WTC11 (cell line): ENCODE results near the gene FYN. TPM values are rescaled to one million over a fixed set of nuclear protein-coding genes. Genes with fewer than 3 reads are reported as not detected.

Experiments
- ATAC-seq: fragments of 200-7000 bp; cut with Tn5 transposase; 2 replicates; pipeline ENCODE4 v1.10.0; 2021; ENCODE audit warnings: mild to moderate bottlenecking, moderate library complexity
- CTCF ChIA-PET: fragments of 300-600 bp; sonication (Branson Sonifier 250); formaldehyde crosslinking; loops from one replicate; lab custom pipeline; 2021; ENCODE audit warnings: antibody characterized with exemption; lab: Charles Lee
- POLR2A ChIA-PET: fragments of 350-600 bp; sonication (Branson Sonifier 250); formaldehyde crosslinking; loops from one replicate; lab custom pipeline; 2021; ENCODE audit warnings: antibody characterized with exemption; lab: Charles Lee
- DNase-seq: peaks from one replicate; pipeline ENCODE4 v3.0.0; 2021; ENCODE audit warnings: low spot score
- H3K27ac Mint-ChIP-seq: 2 replicates; pipeline ENCODE4 v1.8.0; 2021; ENCODE audit warnings: mixed read lengths
- H3K27me3 Mint-ChIP-seq: 2 replicates; pipeline ENCODE4 v1.8.0; 2021; ENCODE audit warnings: low read depth, mild to moderate bottlenecking, moderate library complexity, mixed read lengths
- H3K36me3 Mint-ChIP-seq: 2 replicates; pipeline ENCODE4 v1.8.0; 2021; ENCODE audit warnings: mixed read lengths
- H3K4me1 Mint-ChIP-seq: 2 replicates; pipeline ENCODE4 v1.8.0; 2022; ENCODE audit warnings: mixed read lengths
- H3K4me3 Mint-ChIP-seq: 2 replicates; pipeline ENCODE4 v1.8.0; 2021; ENCODE audit warnings: mild to moderate bottlenecking, moderate library complexity, mixed read lengths
- H3K9me3 Mint-ChIP-seq: 2 replicates; pipeline ENCODE4 v1.8.0; 2021; ENCODE audit warnings: mixed read lengths
- CBFB ChIP-seq: sonication (generic); formaldehyde crosslinking; IDR thresholded peaks from 2 replicates; pipeline ENCODE4 v1.8.1; 2022; ENCODE audit warnings: mild to moderate bottlenecking, low read depth, missing genetic modification reagents
- FOXK1 ChIP-seq: sonication (generic); formaldehyde crosslinking; IDR thresholded peaks from 2 replicates; pipeline ENCODE4 v1.8.0; 2022; ENCODE audit warnings: mild to moderate bottlenecking, moderate library complexity, missing genetic modification reagents
- NR3C1 ChIP-seq: sonication (generic); formaldehyde crosslinking; conservative IDR thresholded peaks from 2 replicates; pipeline ENCODE4 v1.8.1; 2023; ENCODE audit warnings: low read depth, mild to moderate bottlenecking, missing genetic modification reagents
- PRRX2 ChIP-seq: fragments of 250-450 bp; sonication (Bioruptor Pico); IDR thresholded peaks from 2 replicates; pipeline ENCODE4 v1.8.0; 2021; ENCODE audit warnings: mild to moderate bottlenecking
- SOX15 ChIP-seq: fragments of 250-450 bp; sonication (Bioruptor Pico); IDR thresholded peaks from 2 replicates; pipeline ENCODE4 v1.9.0; 2021; ENCODE audit warnings: mild to moderate bottlenecking
- TEAD1 ChIP-seq: sonication (generic); formaldehyde crosslinking; IDR thresholded peaks from 2 replicates; pipeline ENCODE4 v1.8.0; 2022; ENCODE audit warnings: mild to moderate bottlenecking, missing genetic modification reagents
- TEAD4 ChIP-seq: sonication (generic); formaldehyde crosslinking; IDR thresholded peaks from 2 replicates; pipeline ENCODE4 v1.8.0; 2022; ENCODE audit warnings: mild to moderate bottlenecking, missing genetic modification reagents
- ZBTB21 ChIP-seq: sonication (generic); formaldehyde crosslinking; IDR thresholded peaks from 2 replicates; pipeline ENCODE4 v1.8.1; 2023; ENCODE audit warnings: mild to moderate bottlenecking, missing genetic modification reagents, borderline replicate concordance
- total RNA-seq: library from RNA; stranded (reverse); gene quantifications from 3 replicates; pipeline ENCODE4 v1.2.3, GENCODE V29; 2021
- TF ChIP-seq, protein P1 (sequence below): sonication (generic); formaldehyde crosslinking; IDR thresholded peaks from 2 replicates; pipeline ENCODE4 v1.8.0; 2023; ENCODE audit warnings: missing genetic modification reagents
- TF ChIP-seq, protein P2 (sequence below): sonication (generic); formaldehyde crosslinking; IDR thresholded peaks from 2 replicates; pipeline ENCODE4 v1.8.0; 2022; ENCODE audit warnings: mild to moderate bottlenecking, missing genetic modification reagents
- TF ChIP-seq, protein P3 (sequence below): sonication (generic); formaldehyde crosslinking; conservative IDR thresholded peaks from 2 replicates; pipeline ENCODE4 v1.8.1; 2022; ENCODE audit warnings: mild to moderate bottlenecking, missing genetic modification reagents
- TF ChIP-seq, protein P4 (sequence below): sonication (generic); formaldehyde crosslinking; IDR thresholded peaks from 2 replicates; pipeline ENCODE4 v1.8.1; 2022; ENCODE audit warnings: mild to moderate bottlenecking, missing genetic modification reagents, moderate library complexity, borderline replicate concordance
- TF ChIP-seq, protein P5 (sequence below): fragments of 250-450 bp; sonication (Bioruptor Pico); IDR thresholded peaks from 2 replicates; pipeline ENCODE4 v1.9.0; 2021; ENCODE audit warnings: moderate library complexity, mild to moderate bottlenecking, inconsistent platforms, borderline replicate concordance
- TF ChIP-seq, protein P6 (sequence below): sonication (generic); formaldehyde crosslinking; IDR thresholded peaks from 2 replicates; pipeline ENCODE4 v1.8.1; 2022; ENCODE audit warnings: missing genetic modification reagents, borderline replicate concordance
- TF ChIP-seq, protein P7 (sequence below): fragments of 250-450 bp; sonication (Bioruptor Pico); IDR thresholded peaks from 2 replicates; pipeline ENCODE4 v2.1.2; 2022; ENCODE audit warnings: mild to moderate bottlenecking, moderate library complexity
- TF ChIP-seq, protein P8 (sequence below): fragments of 200-600 bp; IDR thresholded peaks from 2 replicates; pipeline ENCODE4 v1.8.0; 2022; ENCODE audit warnings: antibody characterized with exemption
- TF ChIP-seq, protein P9 (sequence below): sonication (generic); formaldehyde crosslinking; IDR thresholded peaks from 2 replicates; pipeline ENCODE4 v1.8.1; 2023; ENCODE audit warnings: mild to moderate bottlenecking, missing genetic modification reagents, borderline replicate concordance

The FYN gene
- total RNA-seq, 1 experiment from 2014 or later, result 63.9 TPM

DNA sequence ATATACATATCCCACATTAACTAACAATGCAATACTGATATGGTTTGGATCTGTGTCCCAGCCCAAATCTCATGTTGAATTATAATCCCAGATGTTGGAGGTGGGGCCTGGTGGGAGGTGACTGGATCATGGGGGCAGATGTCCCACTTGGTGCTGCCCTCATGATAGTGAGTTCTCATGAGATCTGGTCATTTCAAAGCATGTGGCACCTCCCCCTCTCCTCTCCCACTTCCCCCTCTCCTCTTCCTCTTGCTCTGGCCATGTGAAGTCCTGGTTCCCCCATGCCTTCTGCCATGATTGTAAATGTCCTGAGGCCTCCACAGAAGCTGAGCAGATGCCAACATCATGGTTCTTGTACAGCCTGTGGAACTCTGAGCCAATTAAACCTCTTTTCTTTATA, 71.2 kb downstream of the FYN start:
- Mint-ChIP-seq H3K27me3 (no peaks in the 10 kb centered on the region), H3K27ac (no peak overlapping the region), H3K9me3 (no peaks in the 10 kb centered on the region), H3K4me1 (peaks cover 34% of the 10 kb centered on the region), H3K4me3 (no peak overlapping the region), H3K36me3 (no peaks in the 10 kb centered on the region)
- ChIA-PET POLR2A (no interaction called here), CTCF (no interaction called here)
- DNase-seq, result no peak
- no peak for ATAC-seq
- TF ChIP-seq, protein P1, sequence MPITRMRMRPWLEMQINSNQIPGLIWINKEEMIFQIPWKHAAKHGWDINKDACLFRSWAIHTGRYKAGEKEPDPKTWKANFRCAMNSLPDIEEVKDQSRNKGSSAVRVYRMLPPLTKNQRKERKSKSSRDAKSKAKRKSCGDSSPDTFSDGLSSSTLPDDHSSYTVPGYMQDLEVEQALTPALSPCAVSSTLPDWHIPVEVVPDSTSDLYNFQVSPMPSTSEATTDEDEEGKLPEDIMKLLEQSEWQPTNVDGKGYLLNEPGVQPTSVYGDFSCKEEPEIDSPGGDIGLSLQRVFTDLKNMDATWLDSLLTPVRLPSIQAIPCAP (CRISPR knock-in tag), result no peak
- TF ChIP-seq, protein P2, sequence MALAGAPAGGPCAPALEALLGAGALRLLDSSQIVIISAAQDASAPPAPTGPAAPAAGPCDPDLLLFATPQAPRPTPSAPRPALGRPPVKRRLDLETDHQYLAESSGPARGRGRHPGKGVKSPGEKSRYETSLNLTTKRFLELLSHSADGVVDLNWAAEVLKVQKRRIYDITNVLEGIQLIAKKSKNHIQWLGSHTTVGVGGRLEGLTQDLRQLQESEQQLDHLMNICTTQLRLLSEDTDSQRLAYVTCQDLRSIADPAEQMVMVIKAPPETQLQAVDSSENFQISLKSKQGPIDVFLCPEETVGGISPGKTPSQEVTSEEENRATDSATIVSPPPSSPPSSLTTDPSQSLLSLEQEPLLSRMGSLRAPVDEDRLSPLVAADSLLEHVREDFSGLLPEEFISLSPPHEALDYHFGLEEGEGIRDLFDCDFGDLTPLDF, result no peak
- no peak for TF ChIP-seq SOX15 (CRISPR knock-in tag)
- TF ChIP-seq, protein P3, sequence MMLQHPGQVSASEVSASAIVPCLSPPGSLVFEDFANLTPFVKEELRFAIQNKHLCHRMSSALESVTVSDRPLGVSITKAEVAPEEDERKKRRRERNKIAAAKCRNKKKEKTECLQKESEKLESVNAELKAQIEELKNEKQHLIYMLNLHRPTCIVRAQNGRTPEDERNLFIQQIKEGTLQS (CRISPR knock-in tag), result no peak
- no peak for TF ChIP-seq PRRX2 (CRISPR knock-in tag)
- TF ChIP-seq, protein P4, sequence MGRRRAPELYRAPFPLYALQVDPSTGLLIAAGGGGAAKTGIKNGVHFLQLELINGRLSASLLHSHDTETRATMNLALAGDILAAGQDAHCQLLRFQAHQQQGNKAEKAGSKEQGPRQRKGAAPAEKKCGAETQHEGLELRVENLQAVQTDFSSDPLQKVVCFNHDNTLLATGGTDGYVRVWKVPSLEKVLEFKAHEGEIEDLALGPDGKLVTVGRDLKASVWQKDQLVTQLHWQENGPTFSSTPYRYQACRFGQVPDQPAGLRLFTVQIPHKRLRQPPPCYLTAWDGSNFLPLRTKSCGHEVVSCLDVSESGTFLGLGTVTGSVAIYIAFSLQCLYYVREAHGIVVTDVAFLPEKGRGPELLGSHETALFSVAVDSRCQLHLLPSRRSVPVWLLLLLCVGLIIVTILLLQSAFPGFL (CRISPR knock-in tag), result no peak
- TF ChIP-seq, protein P5, sequence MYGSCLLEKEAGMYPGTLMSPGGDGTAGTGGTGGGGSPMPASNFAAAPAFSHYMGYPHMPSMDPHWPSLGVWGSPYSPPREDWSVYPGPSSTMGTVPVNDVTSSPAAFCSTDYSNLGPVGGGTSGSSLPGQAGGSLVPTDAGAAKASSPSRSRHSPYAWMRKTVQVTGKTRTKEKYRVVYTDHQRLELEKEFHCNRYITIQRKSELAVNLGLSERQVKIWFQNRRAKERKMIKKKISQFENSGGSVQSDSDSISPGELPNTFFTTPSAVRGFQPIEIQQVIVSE (CRISPR knock-in tag), result no peak
- TF ChIP-seq, protein P6, sequence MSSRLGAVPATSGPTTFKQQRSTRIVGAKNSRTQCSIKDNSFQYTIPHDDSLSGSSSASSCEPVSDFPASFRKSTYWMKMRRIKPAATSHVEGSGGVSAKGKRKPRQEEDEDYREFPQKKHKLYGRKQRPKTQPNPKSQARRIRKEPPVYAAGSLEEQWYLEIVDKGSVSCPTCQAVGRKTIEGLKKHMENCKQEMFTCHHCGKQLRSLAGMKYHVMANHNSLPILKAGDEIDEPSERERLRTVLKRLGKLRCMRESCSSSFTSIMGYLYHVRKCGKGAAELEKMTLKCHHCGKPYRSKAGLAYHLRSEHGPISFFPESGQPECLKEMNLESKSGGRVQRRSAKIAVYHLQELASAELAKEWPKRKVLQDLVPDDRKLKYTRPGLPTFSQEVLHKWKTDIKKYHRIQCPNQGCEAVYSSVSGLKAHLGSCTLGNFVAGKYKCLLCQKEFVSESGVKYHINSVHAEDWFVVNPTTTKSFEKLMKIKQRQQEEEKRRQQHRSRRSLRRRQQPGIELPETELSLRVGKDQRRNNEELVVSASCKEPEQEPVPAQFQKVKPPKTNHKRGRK (CRISPR knock-in tag), result no peak
- no peak for TF ChIP-seq TEAD1 (CRISPR knock-in tag)
- TF ChIP-seq, protein P7, sequence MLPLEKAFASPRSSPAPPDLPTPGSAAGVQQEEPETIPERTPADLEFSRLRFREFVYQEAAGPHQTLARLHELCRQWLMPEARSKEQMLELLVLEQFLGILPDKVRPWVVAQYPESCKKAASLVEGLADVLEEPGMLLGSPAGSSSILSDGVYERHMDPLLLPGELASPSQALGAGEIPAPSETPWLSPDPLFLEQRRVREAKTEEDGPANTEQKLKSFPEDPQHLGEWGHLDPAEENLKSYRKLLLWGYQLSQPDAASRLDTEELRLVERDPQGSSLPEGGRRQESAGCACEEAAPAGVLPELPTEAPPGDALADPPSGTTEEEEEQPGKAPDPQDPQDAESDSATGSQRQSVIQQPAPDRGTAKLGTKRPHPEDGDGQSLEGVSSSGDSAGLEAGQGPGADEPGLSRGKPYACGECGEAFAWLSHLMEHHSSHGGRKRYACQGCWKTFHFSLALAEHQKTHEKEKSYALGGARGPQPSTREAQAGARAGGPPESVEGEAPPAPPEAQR (CRISPR knock-in tag), result no peak
- no peak for TF ChIP-seq FOXK1 (CRISPR knock-in tag)
- TF ChIP-seq CBFB (CRISPR knock-in tag), result no peak
- no peak for TF ChIP-seq NR3C1
- TF ChIP-seq, protein P8, sequence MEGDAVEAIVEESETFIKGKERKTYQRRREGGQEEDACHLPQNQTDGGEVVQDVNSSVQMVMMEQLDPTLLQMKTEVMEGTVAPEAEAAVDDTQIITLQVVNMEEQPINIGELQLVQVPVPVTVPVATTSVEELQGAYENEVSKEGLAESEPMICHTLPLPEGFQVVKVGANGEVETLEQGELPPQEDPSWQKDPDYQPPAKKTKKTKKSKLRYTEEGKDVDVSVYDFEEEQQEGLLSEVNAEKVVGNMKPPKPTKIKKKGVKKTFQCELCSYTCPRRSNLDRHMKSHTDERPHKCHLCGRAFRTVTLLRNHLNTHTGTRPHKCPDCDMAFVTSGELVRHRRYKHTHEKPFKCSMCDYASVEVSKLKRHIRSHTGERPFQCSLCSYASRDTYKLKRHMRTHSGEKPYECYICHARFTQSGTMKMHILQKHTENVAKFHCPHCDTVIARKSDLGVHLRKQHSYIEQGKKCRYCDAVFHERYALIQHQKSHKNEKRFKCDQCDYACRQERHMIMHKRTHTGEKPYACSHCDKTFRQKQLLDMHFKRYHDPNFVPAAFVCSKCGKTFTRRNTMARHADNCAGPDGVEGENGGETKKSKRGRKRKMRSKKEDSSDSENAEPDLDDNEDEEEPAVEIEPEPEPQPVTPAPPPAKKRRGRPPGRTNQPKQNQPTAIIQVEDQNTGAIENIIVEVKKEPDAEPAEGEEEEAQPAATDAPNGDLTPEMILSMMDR, result no peak
- no peak for TF ChIP-seq ZBTB21 (CRISPR knock-in tag)
- no peak for TF ChIP-seq TEAD4 (CRISPR knock-in tag)
- TF ChIP-seq, protein P9, sequence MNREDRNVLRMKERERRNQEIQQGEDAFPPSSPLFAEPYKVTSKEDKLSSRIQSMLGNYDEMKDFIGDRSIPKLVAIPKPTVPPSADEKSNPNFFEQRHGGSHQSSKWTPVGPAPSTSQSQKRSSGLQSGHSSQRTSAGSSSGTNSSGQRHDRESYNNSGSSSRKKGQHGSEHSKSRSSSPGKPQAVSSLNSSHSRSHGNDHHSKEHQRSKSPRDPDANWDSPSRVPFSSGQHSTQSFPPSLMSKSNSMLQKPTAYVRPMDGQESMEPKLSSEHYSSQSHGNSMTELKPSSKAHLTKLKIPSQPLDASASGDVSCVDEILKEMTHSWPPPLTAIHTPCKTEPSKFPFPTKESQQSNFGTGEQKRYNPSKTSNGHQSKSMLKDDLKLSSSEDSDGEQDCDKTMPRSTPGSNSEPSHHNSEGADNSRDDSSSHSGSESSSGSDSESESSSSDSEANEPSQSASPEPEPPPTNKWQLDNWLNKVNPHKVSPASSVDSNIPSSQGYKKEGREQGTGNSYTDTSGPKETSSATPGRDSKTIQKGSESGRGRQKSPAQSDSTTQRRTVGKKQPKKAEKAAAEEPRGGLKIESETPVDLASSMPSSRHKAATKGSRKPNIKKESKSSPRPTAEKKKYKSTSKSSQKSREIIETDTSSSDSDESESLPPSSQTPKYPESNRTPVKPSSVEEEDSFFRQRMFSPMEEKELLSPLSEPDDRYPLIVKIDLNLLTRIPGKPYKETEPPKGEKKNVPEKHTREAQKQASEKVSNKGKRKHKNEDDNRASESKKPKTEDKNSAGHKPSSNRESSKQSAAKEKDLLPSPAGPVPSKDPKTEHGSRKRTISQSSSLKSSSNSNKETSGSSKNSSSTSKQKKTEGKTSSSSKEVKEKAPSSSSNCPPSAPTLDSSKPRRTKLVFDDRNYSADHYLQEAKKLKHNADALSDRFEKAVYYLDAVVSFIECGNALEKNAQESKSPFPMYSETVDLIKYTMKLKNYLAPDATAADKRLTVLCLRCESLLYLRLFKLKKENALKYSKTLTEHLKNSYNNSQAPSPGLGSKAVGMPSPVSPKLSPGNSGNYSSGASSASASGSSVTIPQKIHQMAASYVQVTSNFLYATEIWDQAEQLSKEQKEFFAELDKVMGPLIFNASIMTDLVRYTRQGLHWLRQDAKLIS (CRISPR knock-in tag), result no peak
